GM23338 (cell line): ENCODE measurements around the gene PRELP. TPM values are rescaled to one million over a fixed set of nuclear protein-coding genes. Genes with fewer than 3 reads are reported as not detected.

Experiments
- ATAC-seq: fragments of 200-7000 bp; cut with Tn5 transposase; 3 replicates; pipeline ENCODE4 v1.9.1; 2020
- DNase-seq: peaks from one replicate; pipeline ENCODE4 v3.0.0-alpha.2; 2015; ENCODE audit warnings: low spot score
- H2AFZ ChIP-seq: fragments of 200-600 bp; sonication (generic); 2 replicates; pipeline ENCODE4 v1.8.0; 2016; ENCODE audit warnings: antibody characterized with exemption, mild to moderate bottlenecking, moderate library complexity
- H3F3A ChIP-seq: fragments of 200-600 bp; sonication (generic); replicated peaks from 2 replicates; pipeline ENCODE4 v1.8.0; 2017; ENCODE audit warnings: antibody characterized with exemption, mixed run types, low read depth
- H3K27ac ChIP-seq: fragments of 200-600 bp; sonication (generic); 2 replicates; pipeline ENCODE4 v1.6.1; 2016; ENCODE audit warnings: low read depth
- H3K27me3 ChIP-seq: fragments of 200-600 bp; sonication (generic); 2 replicates; pipeline ENCODE4 v1.8.0; 2016; ENCODE audit warnings: mild to moderate bottlenecking, mixed run types, moderate library complexity; ENCODE audit not compliant: insufficient read depth
- H3K36me3 ChIP-seq: fragments of 200-600 bp; sonication (generic); 2 replicates; pipeline ENCODE4 v1.8.0; 2016; ENCODE audit warnings: mild to moderate bottlenecking; ENCODE audit not compliant: insufficient read depth
- H3K4me1 ChIP-seq: fragments of 200-600 bp; sonication (generic); 2 replicates; pipeline ENCODE4 v1.8.0; 2016; ENCODE audit warnings: mild to moderate bottlenecking, moderate library complexity; ENCODE audit not compliant: insufficient read depth
- H3K4me2 ChIP-seq: fragments of 200-600 bp; sonication (generic); 2 replicates; pipeline ENCODE4 v1.7.1; 2017; ENCODE audit warnings: mixed run types
- H3K4me3 ChIP-seq: fragments of 200-600 bp; sonication (generic); 2 replicates; pipeline ENCODE4 v1.6.1; 2016; ENCODE audit warnings: mixed run types
- H3K79me2 ChIP-seq: fragments of 200-600 bp; sonication (generic); replicated peaks from 2 replicates; pipeline ENCODE4 v1.8.0; 2017; ENCODE audit warnings: mild to moderate bottlenecking; ENCODE audit not compliant: insufficient read depth
- H3K9me2 ChIP-seq: fragments of 200-600 bp; sonication (generic); 2 replicates; pipeline ENCODE4 v1.8.0; 2017; ENCODE audit not compliant: insufficient read depth
- H4K20me1 ChIP-seq: fragments of 200-600 bp; sonication (generic); replicated peaks from 2 replicates; pipeline ENCODE4 v1.8.0; 2017; ENCODE audit warnings: mild to moderate bottlenecking; ENCODE audit not compliant: insufficient read depth
- H3K27ac Mint-ChIP-seq: 2 replicates; pipeline ENCODE4 v1.8.0; 2020; ENCODE audit warnings: inconsistent platforms, mild to moderate bottlenecking, moderate library complexity, mixed read lengths
- H3K27me3 Mint-ChIP-seq: 3 replicates; pipeline ENCODE4 v1.8.0; 2022; ENCODE audit warnings: low read depth, mild to moderate bottlenecking, moderate library complexity, mixed read lengths, inconsistent platforms; ENCODE audit not compliant: insufficient read depth, poor library complexity
- H3K36me3 Mint-ChIP-seq: 3 replicates; pipeline ENCODE4 v1.8.0; 2021; ENCODE audit warnings: low read depth, mild to moderate bottlenecking, inconsistent platforms, moderate library complexity, mixed read lengths
- H3K4me1 Mint-ChIP-seq: 3 replicates; pipeline ENCODE4 v1.8.0; 2020; ENCODE audit warnings: mild to moderate bottlenecking, inconsistent platforms, mixed read lengths
- H3K4me3 Mint-ChIP-seq: 3 replicates; pipeline ENCODE4 v1.8.0; 2021; ENCODE audit warnings: moderate library complexity, mild to moderate bottlenecking, inconsistent platforms, mixed read lengths
- H3K9me3 Mint-ChIP-seq: 3 replicates; pipeline ENCODE4 v1.8.0; 2020; ENCODE audit warnings: moderate library complexity, mild to moderate bottlenecking, inconsistent platforms, mixed read lengths
- CTCF ChIP-seq, 2 experiments: fragments of 200-600 bp in 1 of 2; sonication (generic) in 1 of 2; conservative IDR thresholded peaks; 2 replicates each; pipeline versions ENCODE4 v1.5.1 to v1.6.1; 2016 to 2017; ENCODE audit warnings: antibody characterized with exemption in 2 of 2, low read depth in 2 of 2, mild to moderate bottlenecking in 2 of 2, moderate library complexity in 1 of 2
- EZH2 ChIP-seq: fragments of 200-600 bp; sonication (generic); IDR thresholded peaks from one replicate; pipeline ENCODE4 v1.8.0; 2017; ENCODE audit warnings: antibody characterized with exemption, mild to moderate bottlenecking, low read depth; ENCODE audit not compliant: unreplicated experiment
- EZH2phosphoT487 ChIP-seq: fragments of 200-600 bp; sonication (generic); IDR thresholded peaks from one replicate; pipeline ENCODE4 v1.8.1; 2018; ENCODE audit warnings: antibody characterized with exemption; ENCODE audit not compliant: unreplicated experiment
- JUNB ChIP-seq: IDR thresholded peaks from one replicate; pipeline ENCODE4 v1.6.1; 2016; ENCODE audit warnings: antibody characterized with exemption; ENCODE audit not compliant: unreplicated experiment
- POLR2AphosphoS5 ChIP-seq: IDR thresholded peaks from 2 replicates; pipeline ENCODE4 v1.6.1; 2016; ENCODE audit warnings: antibody characterized with exemption, low read depth
- STAT1 ChIP-seq: IDR thresholded peaks from one replicate; pipeline ENCODE4 v1.6.1; 2016; ENCODE audit warnings: antibody characterized with exemption; ENCODE audit not compliant: unreplicated experiment
- ZNF114 ChIP-seq: fragments of 250-450 bp; sonication (Bioruptor Pico); IDR thresholded peaks from 2 replicates; pipeline ENCODE4 v1.5.0; 2020; ENCODE audit warnings: mild to moderate bottlenecking, moderate library complexity
- ZNF331 ChIP-seq: fragments of 250-450 bp; sonication (Bioruptor Pico); IDR thresholded peaks from 2 replicates; pipeline ENCODE4 v1.5.0; 2020; ENCODE audit warnings: low read depth, mild to moderate bottlenecking, moderate library complexity
- polyA plus RNA-seq: library from polyadenylated mRNA; unstranded; fragments of >200 nt; fragmentation: Nextera tagmentation; extraction: Ambion mirVana; gene quantifications from 2 replicates; pipeline ENCODE4 v1.2.1, GENCODE V29; 2016
- total RNA-seq: library from RNA; depleted of rRNA; stranded (reverse); fragments of >200 nt; shearing (Covaris generic); gene quantifications from 2 replicates; pipeline ENCODE4 v1.2.3, GENCODE V29; 2014
- TF ChIP-seq, protein P1 (sequence below): IDR thresholded peaks from one replicate; pipeline ENCODE4 v1.6.1; 2018; ENCODE audit warnings: antibody characterized with exemption; ENCODE audit not compliant: unreplicated experiment

The PRELP gene
- total and polyA plus RNA-seq, 2 experiments from 2014 or later, result 0.03 TPM

GRCh38 chr1:203499643-203500278 lies 24.2 kb downstream of the PRELP start:
- H3K79me2 ChIP-seq, result no peaks in the 10 kb centered on the region
- H3K36me3 ChIP-seq, result no peaks in the 10 kb centered on the region
- TF ChIP-seq EZH2 (no peak), EZH2phosphoT487 (no peak)
- no peak overlapping the region for H3K27ac ChIP-seq
- H3K27me3 ChIP-seq, result no peaks in the 10 kb centered on the region
- Mint-ChIP-seq H3K4me3 (no peak overlapping the region), H3K9me3 (no peaks in the 10 kb centered on the region), H3K27ac (no peak overlapping the region), H3K36me3 (no peaks in the 10 kb centered on the region), H3K27me3 (peaks cover 6% of the 10 kb centered on the region), H3K4me1 (peaks cover 6% of the 10 kb centered on the region; the same call in 2 of the 3 replicates)
- ATAC-seq (no peak), DNase-seq (no peak)
- H3K9me2 ChIP-seq, result no peaks in the 10 kb centered on the region
- no peak overlapping the region for H3K4me3 ChIP-seq
- H4K20me1 ChIP-seq, result no peaks in the 10 kb centered on the region
- H2AFZ ChIP-seq, result no peak overlapping the region
- no peak overlapping the region for H3K4me2 ChIP-seq
- no peaks in the 10 kb centered on the region for H3F3A ChIP-seq
- H3K4me1 ChIP-seq, result no peaks in the 10 kb centered on the region

DNA sequence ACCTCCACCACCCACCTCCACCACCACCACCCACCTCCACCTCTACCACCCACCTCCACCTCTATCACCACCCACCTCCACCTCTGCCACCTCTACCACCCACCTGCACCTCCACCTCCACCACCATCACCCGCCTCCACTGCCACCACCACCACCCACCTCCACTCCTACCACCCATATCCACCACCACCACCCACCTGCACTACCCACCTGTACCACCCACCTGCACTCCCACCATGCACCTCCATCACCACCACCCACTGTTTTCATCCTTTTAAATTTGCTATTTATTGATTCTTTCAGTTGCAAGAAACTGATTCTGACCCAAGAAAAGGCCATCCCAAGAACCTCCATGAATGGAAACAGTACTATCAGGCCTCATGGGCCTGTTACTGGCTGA lies 24.7 kb downstream of the PRELP start:
- DNase-seq, result no peak
- H3K4me3 ChIP-seq, result no peak overlapping the region
- H3K36me3 Mint-ChIP-seq, result no peaks in the 10 kb centered on the region
- no peaks in the 10 kb centered on the region for H3K9me2 ChIP-seq
- H3K27ac Mint-ChIP-seq, result no peak overlapping the region
- TF ChIP-seq ZNF331 (CRISPR knock-in tag) (no peak), JUNB (no peak), POLR2AphosphoS5 (no peak), CTCF (conservative IDR thresholded peaks at IDR 0.05; ENCODE audit: low read depth in 2 of 2) (no peak), STAT1 (no peak), ZNF114 (CRISPR knock-in tag) (no peak)
- TF ChIP-seq, protein P1, sequence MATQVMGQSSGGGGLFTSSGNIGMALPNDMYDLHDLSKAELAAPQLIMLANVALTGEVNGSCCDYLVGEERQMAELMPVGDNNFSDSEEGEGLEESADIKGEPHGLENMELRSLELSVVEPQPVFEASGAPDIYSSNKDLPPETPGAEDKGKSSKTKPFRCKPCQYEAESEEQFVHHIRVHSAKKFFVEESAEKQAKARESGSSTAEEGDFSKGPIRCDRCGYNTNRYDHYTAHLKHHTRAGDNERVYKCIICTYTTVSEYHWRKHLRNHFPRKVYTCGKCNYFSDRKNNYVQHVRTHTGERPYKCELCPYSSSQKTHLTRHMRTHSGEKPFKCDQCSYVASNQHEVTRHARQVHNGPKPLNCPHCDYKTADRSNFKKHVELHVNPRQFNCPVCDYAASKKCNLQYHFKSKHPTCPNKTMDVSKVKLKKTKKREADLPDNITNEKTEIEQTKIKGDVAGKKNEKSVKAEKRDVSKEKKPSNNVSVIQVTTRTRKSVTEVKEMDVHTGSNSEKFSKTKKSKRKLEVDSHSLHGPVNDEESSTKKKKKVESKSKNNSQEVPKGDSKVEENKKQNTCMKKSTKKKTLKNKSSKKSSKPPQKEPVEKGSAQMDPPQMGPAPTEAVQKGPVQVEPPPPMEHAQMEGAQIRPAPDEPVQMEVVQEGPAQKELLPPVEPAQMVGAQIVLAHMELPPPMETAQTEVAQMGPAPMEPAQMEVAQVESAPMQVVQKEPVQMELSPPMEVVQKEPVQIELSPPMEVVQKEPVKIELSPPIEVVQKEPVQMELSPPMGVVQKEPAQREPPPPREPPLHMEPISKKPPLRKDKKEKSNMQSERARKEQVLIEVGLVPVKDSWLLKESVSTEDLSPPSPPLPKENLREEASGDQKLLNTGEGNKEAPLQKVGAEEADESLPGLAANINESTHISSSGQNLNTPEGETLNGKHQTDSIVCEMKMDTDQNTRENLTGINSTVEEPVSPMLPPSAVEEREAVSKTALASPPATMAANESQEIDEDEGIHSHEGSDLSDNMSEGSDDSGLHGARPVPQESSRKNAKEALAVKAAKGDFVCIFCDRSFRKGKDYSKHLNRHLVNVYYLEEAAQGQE, result no peak
- ATAC-seq, result no peak
- H2AFZ ChIP-seq, result no peak overlapping the region
- H3K27ac ChIP-seq, result no peak overlapping the region
- H3K27me3 Mint-ChIP-seq, result peaks cover 6% of the 10 kb centered on the region
- H3K4me2 ChIP-seq, result no peak overlapping the region
- no peaks in the 10 kb centered on the region for H3K4me1 ChIP-seq
- no peaks in the 10 kb centered on the region for H3K79me2 ChIP-seq
- no peaks in the 10 kb centered on the region for H3K36me3 ChIP-seq
- no peak overlapping the region for H3K4me3 Mint-ChIP-seq
- no peaks in the 10 kb centered on the region for H3K9me3 Mint-ChIP-seq
- H3K27me3 ChIP-seq, result no peaks in the 10 kb centered on the region
- no peaks in the 10 kb centered on the region for H3F3A ChIP-seq
- peaks cover 8% of the 10 kb centered on the region; the same call in 2 of the 3 replicates for H3K4me1 Mint-ChIP-seq
- no peaks in the 10 kb centered on the region for H4K20me1 ChIP-seq
